GM23338 (cell line): ENCODE measurements around the gene GDPD5. TPM values are rescaled to one million over a fixed set of nuclear protein-coding genes. Genes with fewer than 3 reads are reported as not detected.

Experiments used
- CREB1 ChIP-seq: fragments of 250-450 bp; sonication (Bioruptor Pico); IDR thresholded peaks from 2 replicates; pipeline ENCODE4 v1.5.0; 2020; ENCODE audit warnings: low read depth, mild to moderate bottlenecking, moderate library complexity
- ZNF114 ChIP-seq: fragments of 250-450 bp; sonication (Bioruptor Pico); IDR thresholded peaks from 2 replicates; pipeline ENCODE4 v1.5.0; 2020; ENCODE audit warnings: mild to moderate bottlenecking, moderate library complexity
- polyA plus RNA-seq: library from polyadenylated mRNA; unstranded; fragments of >200 nt; fragmentation: Nextera tagmentation; extraction: Ambion mirVana; gene quantifications from 2 replicates; pipeline ENCODE4 v1.2.1, GENCODE V29; 2016
- total RNA-seq: library from RNA; depleted of rRNA; stranded (reverse); fragments of >200 nt; shearing (Covaris generic); gene quantifications from 2 replicates; pipeline ENCODE4 v1.2.3, GENCODE V29; 2014
- TF ChIP-seq, protein P1 (sequence below): IDR thresholded peaks from one replicate; pipeline ENCODE4 v1.6.1; 2018; ENCODE audit warnings: antibody characterized with exemption; ENCODE audit not compliant: unreplicated experiment
- TF ChIP-seq, protein P2 (sequence below): fragments of 250-450 bp; sonication (Bioruptor Pico); IDR thresholded peaks from 2 replicates; pipeline ENCODE4 v1.5.0; 2020; ENCODE audit warnings: mild to moderate bottlenecking, moderate library complexity

Gene GDPD5
- total and polyA plus RNA-seq, 2 experiments from 2014 or later: 1.6 to 4.9 TPM

DNA sequence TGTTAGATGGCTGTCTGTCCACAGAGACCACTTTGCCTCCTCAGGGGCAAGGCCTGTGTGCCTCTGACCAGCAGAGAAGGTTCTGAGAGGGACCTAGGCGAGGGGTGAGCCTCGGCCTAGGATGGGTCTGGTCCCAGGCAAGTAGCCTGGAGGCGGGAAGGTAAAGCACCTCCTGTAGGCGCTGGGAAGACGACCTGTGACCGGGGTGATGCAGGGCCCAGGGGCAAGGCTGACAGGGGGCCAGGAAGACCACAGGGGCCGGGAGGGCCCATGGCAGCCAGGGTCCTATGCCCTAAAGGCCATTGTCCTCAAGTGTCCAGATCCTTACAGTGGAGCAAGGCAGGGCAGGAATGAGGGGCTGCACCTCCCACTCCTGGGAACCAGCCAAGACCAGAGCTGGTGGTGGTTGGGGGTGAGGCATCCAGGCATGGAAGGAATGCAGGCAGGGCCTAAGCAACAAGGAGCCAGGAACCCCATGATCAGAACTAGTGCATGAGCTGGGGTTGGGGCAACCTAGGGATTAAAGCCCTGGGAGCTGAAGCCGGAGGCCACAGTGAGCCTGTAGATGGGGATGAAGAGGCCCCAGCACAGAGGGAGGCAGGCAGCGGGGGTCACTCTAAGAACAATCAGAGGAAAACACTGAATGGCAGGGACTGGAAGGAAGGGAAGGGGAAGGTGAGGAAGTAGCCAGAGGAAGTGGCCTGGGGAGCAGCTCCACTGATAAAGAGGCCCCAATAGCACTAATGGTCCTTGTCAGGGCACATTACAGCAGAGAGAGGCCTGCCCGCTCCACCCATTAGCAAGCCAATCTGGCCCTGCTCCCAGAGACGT, 59.8 kb downstream of the GDPD5 start (continued):
- TF ChIP-seq, protein P1, sequence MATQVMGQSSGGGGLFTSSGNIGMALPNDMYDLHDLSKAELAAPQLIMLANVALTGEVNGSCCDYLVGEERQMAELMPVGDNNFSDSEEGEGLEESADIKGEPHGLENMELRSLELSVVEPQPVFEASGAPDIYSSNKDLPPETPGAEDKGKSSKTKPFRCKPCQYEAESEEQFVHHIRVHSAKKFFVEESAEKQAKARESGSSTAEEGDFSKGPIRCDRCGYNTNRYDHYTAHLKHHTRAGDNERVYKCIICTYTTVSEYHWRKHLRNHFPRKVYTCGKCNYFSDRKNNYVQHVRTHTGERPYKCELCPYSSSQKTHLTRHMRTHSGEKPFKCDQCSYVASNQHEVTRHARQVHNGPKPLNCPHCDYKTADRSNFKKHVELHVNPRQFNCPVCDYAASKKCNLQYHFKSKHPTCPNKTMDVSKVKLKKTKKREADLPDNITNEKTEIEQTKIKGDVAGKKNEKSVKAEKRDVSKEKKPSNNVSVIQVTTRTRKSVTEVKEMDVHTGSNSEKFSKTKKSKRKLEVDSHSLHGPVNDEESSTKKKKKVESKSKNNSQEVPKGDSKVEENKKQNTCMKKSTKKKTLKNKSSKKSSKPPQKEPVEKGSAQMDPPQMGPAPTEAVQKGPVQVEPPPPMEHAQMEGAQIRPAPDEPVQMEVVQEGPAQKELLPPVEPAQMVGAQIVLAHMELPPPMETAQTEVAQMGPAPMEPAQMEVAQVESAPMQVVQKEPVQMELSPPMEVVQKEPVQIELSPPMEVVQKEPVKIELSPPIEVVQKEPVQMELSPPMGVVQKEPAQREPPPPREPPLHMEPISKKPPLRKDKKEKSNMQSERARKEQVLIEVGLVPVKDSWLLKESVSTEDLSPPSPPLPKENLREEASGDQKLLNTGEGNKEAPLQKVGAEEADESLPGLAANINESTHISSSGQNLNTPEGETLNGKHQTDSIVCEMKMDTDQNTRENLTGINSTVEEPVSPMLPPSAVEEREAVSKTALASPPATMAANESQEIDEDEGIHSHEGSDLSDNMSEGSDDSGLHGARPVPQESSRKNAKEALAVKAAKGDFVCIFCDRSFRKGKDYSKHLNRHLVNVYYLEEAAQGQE: no peak
- TF ChIP-seq ZNF114 (CRISPR knock-in tag): no peak
- TF ChIP-seq, protein P2, sequence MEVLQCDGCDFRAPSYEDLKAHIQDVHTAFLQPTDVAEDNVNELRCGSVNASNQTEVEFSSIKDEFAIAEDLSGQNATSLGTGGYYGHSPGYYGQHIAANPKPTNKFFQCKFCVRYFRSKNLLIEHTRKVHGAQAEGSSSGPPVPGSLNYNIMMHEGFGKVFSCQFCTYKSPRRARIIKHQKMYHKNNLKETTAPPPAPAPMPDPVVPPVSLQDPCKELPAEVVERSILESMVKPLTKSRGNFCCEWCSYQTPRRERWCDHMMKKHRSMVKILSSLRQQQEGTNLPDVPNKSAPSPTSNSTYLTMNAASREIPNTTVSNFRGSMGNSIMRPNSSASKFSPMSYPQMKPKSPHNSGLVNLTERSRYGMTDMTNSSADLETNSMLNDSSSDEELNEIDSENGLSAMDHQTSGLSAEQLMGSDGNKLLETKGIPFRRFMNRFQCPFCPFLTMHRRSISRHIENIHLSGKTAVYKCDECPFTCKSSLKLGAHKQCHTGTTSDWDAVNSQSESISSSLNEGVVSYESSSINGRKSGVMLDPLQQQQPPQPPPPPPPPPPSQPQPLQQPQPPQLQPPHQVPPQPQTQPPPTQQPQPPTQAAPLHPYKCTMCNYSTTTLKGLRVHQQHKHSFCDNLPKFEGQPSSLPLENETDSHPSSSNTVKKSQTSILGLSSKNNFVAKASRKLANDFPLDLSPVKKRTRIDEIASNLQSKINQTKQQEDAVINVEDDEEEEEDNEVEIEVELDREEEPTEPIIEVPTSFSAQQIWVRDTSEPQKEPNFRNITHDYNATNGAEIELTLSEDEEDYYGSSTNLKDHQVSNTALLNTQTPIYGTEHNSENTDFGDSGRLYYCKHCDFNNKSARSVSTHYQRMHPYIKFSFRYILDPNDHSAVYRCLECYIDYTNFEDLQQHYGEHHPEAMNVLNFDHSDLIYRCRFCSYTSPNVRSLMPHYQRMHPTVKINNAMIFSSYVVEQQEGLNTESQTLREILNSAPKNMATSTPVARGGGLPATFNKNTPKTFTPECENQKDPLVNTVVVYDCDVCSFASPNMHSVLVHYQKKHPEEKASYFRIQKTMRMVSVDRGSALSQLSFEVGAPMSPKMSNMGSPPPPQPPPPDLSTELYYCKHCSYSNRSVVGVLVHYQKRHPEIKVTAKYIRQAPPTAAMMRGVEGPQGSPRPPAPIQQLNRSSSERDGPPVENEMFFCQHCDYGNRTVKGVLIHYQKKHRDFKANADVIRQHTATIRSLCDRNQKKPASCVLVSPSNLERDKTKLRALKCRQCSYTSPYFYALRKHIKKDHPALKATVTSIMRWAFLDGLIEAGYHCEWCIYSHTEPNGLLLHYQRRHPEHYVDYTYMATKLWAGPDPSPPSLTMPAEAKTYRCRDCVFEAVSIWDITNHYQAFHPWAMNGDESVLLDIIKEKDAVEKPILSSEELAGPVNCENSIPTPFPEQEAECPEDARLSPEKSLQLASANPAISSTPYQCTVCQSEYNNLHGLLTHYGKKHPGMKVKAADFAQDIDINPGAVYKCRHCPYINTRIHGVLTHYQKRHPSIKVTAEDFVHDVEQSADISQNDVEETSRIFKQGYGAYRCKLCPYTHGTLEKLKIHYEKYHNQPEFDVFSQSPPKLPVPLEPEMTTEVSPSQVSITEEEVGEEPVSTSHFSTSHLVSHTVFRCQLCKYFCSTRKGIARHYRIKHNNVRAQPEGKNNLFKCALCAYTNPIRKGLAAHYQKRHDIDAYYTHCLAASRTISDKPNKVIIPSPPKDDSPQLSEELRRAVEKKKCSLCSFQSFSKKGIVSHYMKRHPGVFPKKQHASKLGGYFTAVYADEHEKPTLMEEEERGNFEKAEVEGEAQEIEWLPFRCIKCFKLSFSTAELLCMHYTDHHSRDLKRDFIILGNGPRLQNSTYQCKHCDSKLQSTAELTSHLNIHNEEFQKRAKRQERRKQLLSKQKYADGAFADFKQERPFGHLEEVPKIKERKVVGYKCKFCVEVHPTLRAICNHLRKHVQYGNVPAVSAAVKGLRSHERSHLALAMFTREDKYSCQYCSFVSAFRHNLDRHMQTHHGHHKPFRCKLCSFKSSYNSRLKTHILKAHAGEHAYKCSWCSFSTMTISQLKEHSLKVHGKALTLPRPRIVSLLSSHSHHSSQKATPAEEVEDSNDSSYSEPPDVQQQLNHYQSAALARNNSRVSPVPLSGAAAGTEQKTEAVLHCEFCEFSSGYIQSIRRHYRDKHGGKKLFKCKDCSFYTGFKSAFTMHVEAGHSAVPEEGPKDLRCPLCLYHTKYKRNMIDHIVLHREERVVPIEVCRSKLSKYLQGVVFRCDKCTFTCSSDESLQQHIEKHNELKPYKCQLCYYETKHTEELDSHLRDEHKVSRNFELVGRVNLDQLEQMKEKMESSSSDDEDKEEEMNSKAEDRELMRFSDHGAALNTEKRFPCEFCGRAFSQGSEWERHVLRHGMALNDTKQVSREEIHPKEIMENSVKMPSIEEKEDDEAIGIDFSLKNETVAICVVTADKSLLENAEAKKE (CRISPR knock-in tag): no peak
- no peak for TF ChIP-seq CREB1 (CRISPR knock-in tag)
